Gastroesophageal sphincter (tissue), 3 donors: ENCODE results near the gene FGF14.

ENCODE experiments used
- CTCF ChIP-seq, 4 experiments: fragments of 200-600 bp in 2 of 4; fragments of 450-650 bp in 2 of 4; sonication (generic) in 1 of 4; IDR thresholded peaks; one replicate each; pipeline ENCODE4 v1.5.1; 2017 to 2019; ENCODE audit warnings: antibody characterized with exemption in 4 of 4, mild to moderate bottlenecking in 2 of 4, moderate library complexity in 2 of 4
- EP300 ChIP-seq: sonication (generic); formaldehyde crosslinking; IDR thresholded peaks from one replicate; pipeline ENCODE4 v1.6.1; 2017; ENCODE audit warnings: antibody characterized with exemption, mild to moderate bottlenecking
- POLR2A ChIP-seq, 2 donors: fragments of 450-650 bp; IDR thresholded peaks; one replicate each; pipeline ENCODE4 v1.6.1; 2017; ENCODE audit warnings: antibody characterized with exemption in 2 of 2, mild to moderate bottlenecking in 2 of 2, moderate library complexity in 1 of 2
- POLR2AphosphoS5 ChIP-seq: sonication (generic); formaldehyde crosslinking; IDR thresholded peaks from one replicate; pipeline ENCODE4 v1.6.1; 2017; ENCODE audit warnings: antibody characterized with exemption

- no peak for TF ChIP-seq POLR2A (IDR thresholded peaks at IDR 0.05)
- TF ChIP-seq CTCF (IDR thresholded peaks at IDR 0.05) = no peak
- TF ChIP-seq POLR2AphosphoS5 = no peak
- no peak for TF ChIP-seq EP300
Observed at GRCh38 chr13:102183509-102184182, 218.2 kb downstream of the FGF14 start.
